HG03354 (cell line): ENCODE results near the gene CHDH.
A peak's percentile ranks its signal among the peaks of the same experiment; 100 is the strongest.

Source experiments
- ATAC-seq: cut with Tn5 transposase; IDR thresholded peaks from one replicate; pipeline ENCODE4 v1.9.1; 2021; ENCODE audit warnings: mild to moderate bottlenecking; ENCODE audit not compliant: unreplicated experiment, poor library complexity, severe bottlenecking

The CHDH gene, protein sequence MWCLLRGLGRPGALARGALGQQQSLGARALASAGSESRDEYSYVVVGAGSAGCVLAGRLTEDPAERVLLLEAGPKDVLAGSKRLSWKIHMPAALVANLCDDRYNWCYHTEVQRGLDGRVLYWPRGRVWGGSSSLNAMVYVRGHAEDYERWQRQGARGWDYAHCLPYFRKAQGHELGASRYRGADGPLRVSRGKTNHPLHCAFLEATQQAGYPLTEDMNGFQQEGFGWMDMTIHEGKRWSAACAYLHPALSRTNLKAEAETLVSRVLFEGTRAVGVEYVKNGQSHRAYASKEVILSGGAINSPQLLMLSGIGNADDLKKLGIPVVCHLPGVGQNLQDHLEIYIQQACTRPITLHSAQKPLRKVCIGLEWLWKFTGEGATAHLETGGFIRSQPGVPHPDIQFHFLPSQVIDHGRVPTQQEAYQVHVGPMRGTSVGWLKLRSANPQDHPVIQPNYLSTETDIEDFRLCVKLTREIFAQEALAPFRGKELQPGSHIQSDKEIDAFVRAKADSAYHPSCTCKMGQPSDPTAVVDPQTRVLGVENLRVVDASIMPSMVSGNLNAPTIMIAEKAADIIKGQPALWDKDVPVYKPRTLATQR

DNA sequence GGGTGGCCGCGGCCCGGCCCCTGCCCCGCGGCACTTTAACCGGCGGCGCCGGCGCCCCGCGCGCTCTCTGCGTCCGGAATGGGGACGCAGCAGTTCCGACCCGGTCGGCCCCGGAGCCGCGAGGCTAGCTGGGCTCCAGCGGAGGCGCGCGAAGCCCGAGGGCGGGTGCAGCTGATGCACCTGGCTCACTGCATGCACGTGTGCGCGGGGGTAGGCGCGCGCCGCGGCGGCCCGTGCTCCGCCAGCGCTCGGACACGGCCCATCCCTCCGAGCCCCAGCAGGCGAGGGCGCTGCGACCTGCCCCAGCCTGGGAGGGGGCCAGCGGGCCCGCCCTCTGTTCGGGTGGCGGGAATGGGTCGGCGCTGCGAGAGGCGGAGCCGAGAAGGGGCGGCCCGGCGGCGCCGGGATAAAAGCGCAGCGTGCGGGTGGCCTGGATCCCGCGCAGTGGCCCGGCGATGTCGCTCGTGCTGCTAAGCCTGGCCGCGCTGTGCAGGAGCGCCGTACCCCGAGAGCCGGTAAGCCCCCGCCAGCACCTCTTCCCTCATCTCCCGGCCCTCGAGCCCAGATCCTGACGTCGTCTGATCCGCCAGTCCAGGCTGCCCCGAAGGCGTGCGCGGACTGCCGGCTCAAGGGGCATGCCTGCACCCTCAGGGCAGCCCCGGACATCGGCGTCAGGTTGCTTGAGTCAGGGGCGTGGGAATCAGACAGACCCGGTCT is at the start of gene CHDH, which contains the start of gene IL17RB:
Gene CHDH (minus strand): TSS at position 286 of the 717 bp plus-strand sequence. CDS start 22,411 bp downstream, outside the sequence.
Gene IL17RB (plus strand): TSS at position 435 of the 717 bp plus-strand sequence. CDS start 21 bp downstream, at position 456.
- peak; percentile 53 for ATAC-seq

DNA sequence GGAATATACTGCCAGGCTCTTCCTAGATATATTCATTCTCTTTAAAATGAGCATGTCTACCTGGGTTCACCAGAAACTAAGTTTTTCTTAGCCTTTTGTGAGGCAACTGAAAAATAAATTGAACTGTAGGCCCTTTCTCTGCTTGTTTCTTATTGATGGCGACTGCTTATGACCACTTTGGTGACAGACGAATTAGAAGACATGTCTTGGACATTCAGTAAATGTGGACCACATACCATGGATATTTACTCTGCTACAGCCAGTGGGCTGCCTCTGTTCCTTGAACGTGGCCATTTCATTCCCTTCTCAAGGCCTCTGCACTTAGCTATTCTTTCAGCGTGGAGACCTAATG is 46.0 kb upstream of the CHDH start:
- ATAC-seq: no peak

DNA sequence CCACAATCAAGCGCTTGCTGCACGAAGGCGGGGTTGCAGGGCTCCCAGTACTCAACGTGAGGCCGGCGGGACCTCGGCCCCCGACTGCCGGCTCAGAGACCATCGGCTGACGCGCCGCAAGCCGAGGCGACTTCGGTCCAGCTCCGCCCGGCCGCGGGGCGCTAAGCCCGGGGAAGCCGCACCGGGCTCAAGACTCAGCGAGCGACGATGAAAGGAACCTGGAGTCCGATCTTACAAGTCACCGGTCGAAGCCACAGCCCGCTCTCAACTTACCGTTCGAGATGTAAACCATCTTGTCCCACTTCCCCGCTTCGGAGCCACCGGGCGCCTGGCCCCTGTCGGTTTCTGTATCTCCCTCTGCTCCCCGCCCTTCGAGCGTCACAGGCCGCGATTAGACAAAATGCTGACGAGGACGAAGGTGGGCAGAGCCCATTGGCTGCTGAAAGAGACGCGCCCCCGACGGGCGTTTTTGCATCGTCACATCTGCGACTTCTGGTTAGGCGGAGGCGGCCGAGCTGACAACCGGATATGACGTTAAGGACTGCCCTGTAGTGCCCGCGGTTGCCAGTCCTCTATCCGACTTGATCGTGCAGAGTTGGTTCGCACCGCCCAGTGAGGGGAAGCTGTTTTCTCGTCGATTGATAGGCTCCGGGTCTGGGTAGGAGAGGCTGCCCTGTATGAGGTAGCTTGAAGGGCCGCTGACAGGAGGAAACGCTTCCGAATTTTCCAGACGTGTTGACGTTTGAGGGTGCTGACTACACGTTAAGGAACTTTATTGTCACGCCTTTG is 45.5 kb upstream of the CHDH start, which contains the start of gene SELENOK:
Gene SELENOK (minus strand): TSS at position 363 of the 789 bp plus-strand sequence.
- ATAC-seq: peak; percentile 96

DNA sequence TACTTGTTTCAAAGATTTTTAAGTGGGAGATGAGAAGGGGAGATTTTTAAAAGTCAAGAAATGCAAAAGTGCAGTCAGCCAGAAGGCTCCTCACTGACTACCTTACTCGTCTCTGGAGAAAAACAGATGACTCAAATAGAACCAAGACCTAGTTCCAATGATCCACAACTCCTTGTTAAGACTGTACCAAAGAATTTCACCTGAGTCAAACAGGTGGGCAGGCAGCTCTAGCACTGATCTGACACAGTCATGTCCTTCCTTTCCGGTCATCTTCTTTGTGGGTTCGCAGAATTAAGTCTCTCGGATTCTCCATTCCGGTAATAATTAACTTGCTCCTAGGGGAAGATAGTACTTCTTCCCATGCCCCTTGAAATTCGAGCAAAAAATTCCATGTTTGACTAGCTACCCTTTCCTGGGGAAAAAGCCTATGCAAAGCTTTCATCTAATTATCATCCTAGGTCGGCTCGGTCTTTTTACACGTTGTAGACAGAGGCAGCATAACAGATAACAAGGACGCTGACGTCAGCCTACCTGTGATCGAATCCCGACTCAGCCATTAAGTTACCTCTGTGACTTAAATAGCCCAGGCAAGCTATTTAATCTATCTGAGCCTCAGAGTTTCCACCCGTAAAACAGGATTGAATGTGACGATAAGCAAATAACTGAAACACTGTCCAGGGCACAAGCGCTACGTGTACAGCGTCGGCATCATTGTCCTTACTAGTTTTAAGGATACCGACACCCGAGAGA is 44.7 kb upstream of the CHDH start:
- peak; percentile 17 for ATAC-seq

DNA sequence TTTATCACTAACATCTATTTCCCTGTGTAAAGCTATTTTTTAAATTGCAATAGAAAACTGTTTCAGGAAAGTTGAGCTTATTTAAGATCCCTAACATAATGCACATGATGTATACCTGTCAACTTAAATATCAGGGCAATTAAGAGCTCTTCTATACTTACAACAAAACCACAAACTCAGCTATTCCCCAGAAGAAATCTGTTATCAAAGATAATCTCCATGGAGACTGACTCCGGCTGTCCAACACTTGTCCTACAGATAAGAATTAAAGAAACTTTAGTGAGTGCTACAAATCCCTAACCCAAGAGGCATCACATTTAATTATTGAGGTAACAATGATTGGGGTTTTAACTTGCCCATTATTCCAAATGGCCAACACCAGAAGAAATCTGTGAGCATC is 42.0 kb upstream of the CHDH start:
- ATAC-seq: no peak

DNA sequence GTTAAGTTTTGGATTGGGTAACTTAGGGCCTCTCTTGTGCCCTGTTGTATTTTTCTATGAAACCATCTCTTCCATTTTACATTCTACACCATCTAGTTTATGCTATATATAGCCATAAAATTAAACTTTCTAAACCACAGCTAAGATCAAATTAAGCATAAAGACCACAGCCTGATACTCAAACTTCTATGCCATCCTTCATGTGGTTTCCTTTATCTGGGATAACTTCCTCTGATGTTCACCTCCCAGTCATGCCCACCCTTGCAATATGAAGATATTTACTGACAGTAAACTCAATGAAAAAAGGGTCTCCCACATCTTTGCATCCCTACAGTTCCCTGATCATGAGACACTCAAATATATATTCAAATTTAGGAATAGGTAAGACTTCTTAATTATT is 41.2 kb upstream of the CHDH start:
- ATAC-seq: no peak

DNA sequence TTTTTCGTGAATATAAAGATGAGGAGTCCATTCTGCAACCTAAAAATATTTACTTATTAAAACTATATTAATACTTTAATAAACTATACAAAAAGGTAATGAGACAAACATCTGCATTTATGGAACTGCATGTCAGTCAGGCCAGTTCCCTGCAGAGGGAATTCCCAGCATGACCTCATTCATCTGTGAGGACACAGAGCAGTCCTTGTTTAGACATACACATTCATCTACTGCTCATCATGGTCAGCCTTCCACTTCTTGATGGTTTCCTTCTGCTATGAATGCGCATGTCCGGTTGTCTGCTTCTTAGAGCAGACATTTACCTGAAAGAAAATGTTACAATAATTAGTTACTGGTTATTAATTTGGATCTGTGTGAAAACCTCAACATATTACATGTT is 39.0 kb upstream of the CHDH start:
- no peak for ATAC-seq

DNA sequence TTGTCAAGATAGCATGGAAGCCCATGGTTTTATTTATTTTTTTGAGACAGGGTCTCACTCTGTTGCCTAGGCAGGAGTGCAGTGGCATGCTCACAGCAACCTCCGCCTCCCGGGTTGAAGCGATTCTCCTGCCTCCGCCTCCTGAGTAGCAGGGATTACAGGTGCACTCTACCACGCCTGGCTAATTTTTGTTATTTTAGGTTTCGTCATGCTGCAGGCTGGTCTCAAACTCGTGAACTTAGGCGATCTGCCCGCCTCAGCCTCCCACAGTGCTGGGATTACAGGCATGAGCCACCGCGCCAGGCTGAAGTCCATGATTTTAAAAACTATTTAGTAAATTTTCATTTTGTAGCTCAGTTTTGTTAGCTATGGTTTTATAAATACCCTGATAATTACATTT is 38.4 kb upstream of the CHDH start:
- ATAC-seq: no peak

DNA sequence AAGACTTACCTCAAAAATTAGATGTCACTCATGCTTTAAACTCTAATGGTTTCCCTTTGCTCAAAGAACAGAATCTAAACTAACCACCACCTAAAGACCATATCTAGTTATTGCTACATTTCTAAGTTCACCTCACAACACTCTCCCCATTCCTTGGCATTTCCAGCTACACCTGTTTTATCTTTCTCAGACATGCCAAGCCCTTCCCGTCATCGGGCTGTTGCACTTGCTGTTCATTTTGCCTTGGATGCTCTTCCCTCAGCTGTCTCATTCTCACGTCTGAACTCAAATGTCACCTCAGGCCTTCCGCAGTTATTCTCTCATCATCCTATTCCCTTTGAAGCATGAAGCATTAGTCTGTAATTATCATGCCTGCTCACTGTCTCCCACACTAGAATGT is 36.8 kb upstream of the CHDH start:
- no peak for ATAC-seq

DNA sequence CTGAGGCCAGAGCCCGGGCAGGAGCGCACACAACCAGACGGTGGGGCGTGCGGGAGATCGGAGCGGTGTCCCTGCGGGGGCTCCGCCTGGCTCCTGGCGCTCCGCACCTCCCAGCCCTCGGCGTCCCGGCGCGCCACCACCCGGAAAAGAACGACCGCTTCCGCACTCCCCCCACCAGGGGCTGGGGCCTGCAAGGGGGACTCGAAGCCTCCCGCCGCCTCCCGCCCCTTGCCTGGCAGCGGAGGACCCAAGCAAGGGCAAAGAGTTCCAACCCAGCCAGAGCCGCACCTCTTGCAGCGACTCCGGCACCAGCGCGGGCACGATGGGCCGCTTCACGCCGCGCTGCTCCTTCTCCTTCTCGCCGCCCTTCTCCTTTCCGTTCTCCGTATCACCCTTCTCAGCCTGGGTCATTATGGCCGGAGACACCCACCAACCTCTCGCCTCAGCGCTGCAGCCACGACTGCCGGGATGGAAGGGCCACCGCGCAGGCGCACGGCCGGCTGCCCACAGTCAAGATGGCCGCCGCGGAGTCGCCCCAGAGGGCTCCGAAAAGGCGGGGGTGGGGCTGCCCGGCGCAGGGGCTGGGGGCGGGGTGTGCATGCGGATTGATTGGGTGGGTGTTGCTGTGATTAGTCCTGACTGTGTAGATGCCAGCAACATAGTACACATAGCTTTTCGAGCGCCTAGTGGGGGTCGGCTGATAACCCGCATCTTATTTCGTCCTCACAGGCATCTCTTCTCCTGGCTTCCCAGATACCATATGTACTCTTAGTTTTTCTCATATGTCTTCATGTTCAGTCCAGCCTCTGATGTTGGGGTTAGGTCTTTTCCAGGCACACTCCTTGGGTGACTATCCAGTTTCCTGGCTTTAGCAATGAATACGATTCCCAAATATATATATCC is 35.7 kb upstream of the CHDH start, which contains the start of gene ACTR8:
Gene ACTR8 (minus strand): TSS at position 462 of the 903 bp plus-strand sequence. CDS start 51 bp downstream, at position 411.
- ATAC-seq: peak; percentile 82

DNA sequence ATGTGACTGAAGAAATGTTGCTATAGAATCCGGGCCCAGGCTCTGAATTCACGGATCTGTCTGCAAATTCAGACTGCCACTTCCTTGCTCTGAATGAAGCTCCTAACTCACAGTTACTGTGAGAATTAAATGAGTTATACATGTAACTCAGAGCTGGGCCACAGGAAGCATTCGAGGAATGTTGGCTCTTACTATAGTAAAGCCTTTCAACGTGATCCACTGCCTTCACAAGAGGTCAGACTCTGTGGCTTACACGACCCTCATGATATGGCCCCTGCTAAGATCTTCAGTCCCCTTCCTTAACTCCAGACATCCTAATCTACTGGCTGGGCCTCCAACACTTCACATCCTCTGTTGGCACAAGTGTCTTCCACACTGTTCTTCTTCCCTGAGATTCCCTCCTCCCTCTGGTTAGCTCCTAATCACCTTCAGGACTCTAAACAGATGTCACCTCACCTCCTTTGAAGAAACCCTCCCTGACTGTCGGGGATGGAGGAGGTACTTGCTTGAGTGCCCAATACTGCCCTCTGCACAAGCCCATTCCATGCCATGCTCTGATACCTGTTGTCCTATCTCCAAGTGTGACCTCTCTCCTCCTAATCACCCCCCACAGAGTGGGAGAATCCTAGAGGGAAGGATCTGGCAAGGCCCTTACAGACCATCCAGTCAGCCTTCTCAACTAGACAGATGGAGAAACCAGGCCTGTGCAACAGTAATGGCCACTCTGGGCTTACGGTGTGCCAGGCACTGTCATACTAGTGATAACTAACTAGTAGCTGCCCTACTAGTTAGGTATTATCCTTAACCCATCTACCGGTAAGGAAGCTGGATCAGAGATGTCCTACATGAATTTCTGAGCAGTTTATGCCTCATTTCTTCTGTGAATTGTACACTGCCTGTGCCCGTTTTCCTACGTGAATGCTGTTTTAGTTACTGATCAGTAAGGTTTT is 34.5 kb upstream of the CHDH start:
- no peak for ATAC-seq

DNA sequence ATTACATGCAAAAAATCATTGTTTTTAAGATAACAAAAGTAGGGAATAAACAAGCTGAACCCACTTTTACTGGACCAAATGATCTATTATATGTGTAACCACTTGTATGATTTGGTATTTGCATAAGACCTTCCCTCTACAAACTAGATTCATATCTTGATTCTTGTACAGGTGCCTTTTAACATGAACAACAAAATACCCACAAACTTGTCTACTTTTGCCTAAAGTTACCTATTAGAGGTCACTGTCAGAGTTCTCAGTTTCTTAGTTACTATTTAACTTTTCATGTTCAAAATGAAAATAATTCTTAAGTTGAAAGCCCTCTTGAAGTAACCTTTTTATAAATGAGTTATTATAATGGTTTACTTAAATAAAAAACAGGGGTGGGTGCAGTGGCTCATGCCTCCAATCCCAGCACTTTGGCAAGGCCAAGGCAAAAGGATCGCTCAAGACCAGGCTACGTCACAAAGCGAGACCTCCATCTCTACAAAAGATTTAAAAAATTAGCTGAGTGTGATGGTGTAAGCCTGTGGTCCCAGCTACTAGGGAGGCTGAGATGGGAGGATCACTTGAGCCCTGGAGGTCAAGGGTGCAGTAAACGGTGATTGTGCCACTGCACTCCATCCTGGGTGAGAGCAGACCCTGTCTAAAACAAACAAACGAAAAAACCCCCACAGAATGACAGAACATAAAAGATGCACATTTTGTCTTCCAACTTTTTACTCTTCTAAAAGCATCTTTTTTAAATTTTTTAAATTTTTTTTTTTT is 19.7 kb upstream of the CHDH start:
- ATAC-seq: peak; percentile 78

DNA sequence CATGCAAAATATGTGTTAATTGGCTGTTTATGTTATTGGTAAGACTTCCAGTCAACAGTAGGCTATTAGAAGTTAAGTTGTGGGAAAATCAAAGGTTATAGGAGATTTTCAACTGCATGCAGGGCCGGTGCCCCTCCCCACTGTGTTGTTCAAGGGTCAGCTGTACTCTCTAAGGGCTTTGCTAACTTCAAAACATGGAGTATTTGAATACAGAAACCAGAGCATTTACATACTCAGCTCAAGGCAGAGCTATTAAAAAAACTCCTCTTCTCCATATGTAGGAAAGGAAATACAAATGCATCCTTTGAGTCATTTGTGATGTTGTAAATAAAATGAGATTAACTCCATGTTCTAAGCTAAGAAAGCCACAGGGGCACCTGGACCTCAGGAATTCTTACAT is 16.9 kb upstream of the CHDH start:
- peak; percentile 58 for ATAC-seq

DNA sequence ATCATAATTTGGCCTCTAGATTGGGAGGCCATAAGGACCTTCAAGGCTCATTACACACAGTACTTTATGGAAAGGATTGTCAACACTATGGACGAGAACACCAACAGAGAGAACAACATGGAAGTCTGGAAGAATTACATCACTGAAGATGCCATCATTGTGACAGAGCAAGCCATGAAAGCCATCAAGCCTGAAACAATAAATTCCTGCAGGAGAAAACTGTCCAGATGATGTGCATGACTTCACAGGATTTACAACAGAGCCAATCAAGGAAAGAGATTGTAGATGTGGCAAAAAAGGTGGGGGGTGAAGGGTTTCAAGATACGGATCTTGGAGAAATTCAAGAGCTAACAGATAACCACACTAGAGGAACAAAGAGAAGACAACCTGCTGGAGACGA is 16.0 kb upstream of the CHDH start:
- no peak for ATAC-seq

DNA sequence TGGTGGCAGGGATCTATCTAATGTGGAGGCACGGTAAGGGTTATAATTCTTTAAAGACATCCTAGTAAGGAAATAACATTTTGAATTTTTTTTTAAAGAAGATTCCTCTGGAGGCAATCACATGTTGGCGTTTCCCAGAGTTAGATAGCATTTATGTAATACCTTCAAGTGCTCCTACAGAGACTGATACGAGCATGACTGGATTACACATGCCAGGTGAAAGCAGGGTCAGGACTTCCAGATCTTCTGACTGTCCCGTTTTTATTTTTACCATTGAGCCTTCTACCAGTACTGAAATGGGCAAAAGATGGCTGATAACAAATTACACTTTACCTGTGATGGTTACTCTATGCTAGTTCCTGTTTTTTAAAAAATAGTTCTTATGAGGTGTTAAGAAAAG is 14.0 kb upstream of the CHDH start:
- no peak for ATAC-seq

DNA sequence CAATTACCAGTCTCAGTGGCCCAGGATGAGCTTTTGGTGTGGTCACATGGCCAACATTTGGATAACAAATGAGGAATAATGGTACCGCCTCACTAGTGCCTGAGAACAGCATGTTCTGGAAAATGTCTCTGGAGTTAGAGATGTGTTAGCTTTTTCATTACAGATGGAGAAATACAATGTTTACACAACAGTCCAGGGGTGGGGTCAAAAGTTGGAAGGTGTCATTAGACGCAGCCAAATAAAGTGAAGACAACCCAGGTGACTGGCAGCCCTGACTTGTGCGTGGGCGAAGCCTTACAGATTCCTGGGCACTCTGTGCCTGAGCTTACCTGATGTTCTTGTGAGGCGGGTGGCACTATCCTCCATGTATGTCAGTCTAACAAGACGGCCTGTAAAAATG is 13.0 kb upstream of the CHDH start:
- no peak for ATAC-seq
